C1 segment of cervical spinal cord (tissue), 14 donors: ENCODE data around the gene HNRNPAB.
"Not testable (repeated sequence)": the region's sequence is repeated elsewhere in the genome, so short reads cannot be mapped to it uniquely, and the experiment has no call there.

Source experiments
- DNase-seq, 14 donors: peaks; one replicate each; lab custom pipeline; 2025; lab: John Stamatoyannopoulos, UW

The HNRNPAB gene

GRCh38 chr5:178241688-178242231 lies 37.4 kb downstream of the HNRNPAB start:
- peak in 2 of 14 donors; percentile 25 to 47 for DNase-seq

DNA sequence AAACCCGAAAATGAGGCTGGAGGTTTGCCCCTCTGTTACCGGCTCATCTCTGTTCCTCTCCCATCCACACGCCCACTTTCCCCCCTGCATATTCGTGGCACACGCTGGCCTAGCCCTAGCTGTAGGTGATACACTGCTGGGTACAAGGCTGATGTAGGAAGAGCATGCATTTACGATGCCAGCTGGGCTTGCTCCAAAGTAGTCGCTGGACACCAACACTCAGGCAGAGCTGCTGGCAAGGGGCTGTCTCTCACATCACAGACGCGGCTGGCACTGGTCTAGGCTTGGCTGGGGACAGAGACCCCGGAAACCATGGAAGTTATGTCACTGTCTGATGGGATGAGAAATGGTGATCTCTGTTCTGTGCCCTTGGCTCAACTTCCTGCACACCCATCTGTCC lies 38.1 kb downstream of the HNRNPAB start:
- no peak for DNase-seq

GRCh38 chr5:178244576-178244975 lies 40.2 kb downstream of the HNRNPAB start:
- no peak for DNase-seq

DNA sequence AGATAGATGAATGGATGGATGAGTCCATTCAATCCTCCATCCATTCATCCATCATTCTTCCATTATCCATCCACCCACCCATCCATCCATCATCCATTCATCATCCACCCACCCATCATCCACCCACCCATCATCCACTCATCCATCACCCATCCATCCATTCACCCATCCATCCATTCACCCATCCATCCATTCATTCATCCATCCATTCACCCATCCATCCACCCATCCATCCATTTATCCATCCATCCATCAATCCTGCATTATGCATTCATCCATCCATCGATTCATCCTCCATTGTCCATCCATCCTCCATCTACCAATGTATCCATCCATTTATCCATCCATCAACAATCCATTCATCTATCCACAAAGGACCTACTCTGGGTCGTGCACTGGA lies 41.1 kb downstream of the HNRNPAB start:
- no peak for DNase-seq

DNA sequence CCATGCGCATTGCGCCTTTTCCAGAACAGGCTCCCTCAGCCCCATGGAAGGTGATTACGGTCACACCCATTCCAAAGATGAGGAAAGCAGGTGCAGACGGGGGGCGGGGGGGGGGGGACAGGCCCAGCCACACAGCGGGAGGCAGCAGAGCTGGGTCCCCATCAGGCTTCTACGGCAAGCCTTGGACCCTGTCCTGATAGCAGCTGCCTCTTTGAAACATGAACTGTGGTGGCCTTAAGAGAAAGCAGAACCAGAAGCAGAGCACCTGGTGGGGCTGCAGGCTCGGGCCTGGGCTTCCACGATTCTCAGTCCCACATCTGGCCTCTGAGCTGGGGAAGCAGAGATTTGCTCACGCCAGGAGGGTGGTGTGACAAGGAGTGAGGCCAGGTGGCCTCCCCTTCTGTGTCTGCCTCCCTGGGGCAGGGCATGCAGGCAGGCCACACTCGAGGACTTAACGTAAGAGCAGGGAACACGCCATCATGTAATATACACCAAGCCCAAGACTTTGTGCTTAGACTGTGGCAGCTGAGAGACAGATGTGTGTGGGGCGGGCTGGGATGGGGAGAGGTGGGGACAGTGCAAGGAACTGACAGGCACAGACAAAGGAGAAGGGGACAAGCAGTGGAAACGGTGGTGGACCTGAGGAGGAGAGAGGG lies 42.4 kb downstream of the HNRNPAB start:
- DNase-seq = no peak

DNA sequence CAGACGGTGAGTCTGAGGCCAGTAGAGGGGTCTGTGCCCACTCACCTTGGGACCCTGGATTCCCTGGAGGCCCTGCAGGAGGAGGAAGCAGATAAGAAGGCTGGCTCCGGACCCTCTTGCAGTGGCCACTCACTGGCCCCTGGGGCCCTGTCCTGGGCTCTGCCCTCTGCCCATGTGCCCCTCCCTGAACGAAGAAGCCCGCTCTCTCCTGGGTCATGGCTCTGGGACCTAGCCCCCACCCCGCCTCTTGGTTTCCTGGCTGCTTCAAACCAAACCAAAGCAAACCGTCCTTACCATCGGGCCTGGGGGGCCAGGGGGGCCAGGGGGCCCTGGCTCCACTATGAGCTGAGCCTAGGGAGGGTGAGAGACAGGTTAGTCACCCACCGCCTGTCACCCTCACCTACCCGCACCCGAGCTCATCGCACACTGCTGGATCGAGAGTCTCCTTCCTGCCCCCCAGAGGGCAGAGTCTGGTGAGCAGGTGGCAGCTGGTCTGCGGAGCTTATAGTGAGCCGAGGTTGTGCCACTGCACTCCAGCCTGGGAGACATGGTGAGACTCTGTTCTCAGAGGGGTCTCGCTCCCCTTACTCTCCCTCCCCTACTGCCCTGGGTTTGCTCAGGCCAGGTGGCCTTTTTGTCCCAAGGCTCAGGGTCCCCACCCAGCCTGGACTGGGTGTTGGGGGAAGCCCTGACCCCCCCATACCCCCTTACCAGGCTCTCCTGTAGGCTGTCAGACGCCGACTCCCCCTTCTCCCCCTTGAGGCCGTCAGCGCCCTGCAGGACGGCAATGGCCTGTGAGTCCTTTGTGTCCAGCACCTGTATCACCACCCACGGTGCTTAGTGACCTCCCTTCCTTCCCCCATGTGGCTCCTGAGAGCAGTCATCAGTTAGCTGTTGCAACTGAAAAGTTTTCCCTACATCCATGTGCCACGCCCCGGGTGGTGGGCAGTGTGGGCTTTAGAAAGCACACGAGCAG lies 43.4 kb downstream of the HNRNPAB start:
- DNase-seq = no peak

DNA sequence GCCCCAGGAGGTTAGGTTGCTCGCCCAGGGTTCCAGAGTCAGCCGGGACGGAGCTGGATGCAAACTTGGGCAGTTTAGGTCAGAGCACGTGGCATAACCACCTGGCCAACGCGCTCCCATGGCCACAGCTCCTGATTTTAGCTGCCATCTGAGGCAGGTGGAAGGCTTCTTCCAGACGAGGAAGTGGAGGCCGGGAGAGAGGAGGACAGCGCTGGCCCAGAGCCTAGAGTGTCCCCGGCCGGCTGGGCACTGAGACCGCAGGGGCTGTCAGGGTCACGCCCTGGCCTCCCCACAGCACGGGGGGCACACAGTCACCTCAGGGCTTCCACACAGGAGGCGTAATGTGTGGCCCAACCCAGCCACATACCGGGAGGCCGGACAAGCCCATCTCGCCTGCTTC lies 44.4 kb downstream of the HNRNPAB start:
- no peak for DNase-seq

DNA sequence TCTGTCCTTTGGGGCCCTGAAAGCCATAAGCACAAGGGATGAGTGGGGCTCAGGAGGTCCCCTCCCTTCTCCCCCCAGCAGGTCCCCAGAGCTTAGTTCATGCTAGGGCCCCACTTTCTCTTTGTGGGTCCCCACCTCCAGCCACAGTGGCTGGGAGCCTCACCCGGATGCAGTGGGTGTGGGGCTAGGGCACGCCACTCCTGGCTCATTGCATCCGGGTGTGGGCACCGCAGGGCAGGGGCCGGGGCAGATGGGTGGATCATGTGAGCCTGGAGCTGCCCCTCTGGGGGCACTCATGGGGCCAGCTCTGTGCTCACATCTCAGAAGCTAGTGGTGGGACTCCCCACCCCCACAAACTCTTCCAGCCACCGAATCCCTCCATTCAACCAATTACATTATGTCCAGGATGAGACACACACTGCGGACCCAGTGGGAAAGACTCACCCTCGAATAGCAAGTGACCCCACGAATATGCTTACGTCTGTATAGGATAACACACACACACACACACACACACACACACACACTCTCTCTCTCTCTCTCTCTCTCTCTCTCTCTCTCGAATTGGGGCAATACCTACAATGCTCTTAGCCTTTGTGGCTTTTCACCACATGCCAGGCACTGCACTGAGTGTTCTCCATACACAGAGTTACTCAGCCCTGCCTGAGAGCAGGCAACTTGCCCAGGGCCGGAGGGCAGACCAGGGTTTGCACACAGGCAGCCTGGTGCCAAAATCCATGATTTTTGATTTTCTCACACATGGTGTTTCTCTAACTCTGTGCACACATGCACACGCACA lies 45.1 kb downstream of the HNRNPAB start:
- peak in 4 of 14 donors; percentile 4 to 23 (median 14) for DNase-seq

DNA sequence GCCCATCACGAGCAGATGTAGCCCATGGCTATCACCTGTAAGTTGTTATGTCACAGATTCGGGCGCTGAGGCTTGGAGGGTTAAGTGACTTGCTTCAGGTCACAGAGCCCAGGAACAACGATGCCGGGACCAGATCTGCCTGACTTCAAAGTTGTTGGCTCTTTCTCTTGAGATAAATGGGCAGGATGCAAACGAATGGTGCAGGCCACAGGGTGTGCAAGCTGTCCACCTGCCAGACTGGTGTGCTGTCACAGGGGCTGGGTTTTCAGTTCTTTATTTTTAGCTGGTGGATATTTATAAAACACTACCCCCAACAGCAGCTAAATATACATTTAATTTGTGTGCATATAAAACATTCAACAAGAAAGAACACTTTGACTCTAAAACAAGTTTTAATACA lies 45.9 kb downstream of the HNRNPAB start:
- DNase-seq = no peak

- no peak for DNase-seq
These were observed 47.9 kb downstream of the HNRNPAB start for GRCh38 chr5:178252258-178252657.

DNA sequence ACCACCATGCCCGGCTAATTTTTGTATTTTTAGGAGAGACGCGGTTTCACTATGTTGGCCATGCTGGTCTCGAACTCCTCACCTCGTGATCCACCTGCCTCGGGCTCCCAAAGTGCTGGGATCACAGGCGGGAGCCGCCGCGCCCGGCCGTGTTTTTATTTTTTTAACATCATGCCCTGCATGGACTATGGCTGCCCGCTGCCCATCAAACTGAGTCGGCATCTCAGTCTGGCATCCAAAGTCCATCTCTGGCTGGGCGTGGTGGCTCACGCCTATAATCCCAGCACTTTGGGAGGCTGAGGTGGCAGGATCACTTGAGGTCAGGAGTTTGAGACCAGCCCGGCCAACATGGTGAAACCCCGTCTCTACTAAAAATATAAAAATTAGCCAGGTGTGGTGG lies 49.3 kb downstream of the HNRNPAB start:
- not testable (repeated sequence) for DNase-seq

GRCh38 chr5:178256746-178257145 lies 52.4 kb downstream of the HNRNPAB start:
- no peak for DNase-seq

DNA sequence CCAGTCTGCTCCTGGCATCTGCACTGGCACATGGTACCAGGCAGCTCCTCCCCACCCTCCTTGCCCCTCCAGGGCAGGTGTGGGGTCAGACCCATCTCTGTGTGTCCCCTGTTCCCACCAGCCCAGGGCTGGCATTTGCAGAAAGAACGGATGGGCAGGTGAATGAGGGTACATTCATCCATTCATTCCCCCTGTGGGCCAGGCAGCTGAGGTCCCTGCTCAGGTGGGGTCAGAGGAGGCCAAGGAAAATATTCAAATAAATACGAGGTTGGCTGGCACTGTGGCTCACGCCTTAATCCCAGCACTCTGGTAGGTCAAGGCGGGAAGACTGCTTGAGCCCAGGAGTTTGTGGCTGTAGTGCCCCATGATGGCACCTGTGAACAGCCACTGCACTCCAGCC lies 53.3 kb downstream of the HNRNPAB start:
- no peak for DNase-seq

- no peak for DNase-seq
These were observed 55.5 kb downstream of the HNRNPAB start for GRCh38 chr5:178259623-178260536.
